Stimulated activated naive CD8-positive, alpha-beta T cell treated with anti-CD3 and anti-CD28 coated beads, Interleukin-15, Interleukin-2, amounts not matched to agents 100 ng/mL and 50 ng/mL, for 24 hours (primary cell): ENCODE measurements around the gene TYMP.
"Not testable (repeated sequence)": the region's sequence is repeated elsewhere in the genome, so short reads cannot be mapped to it uniquely, and the experiment has no call there.

Experiments used
- H3K27ac Mint-ChIP-seq: one replicate; pipeline ENCODE4 v1.8.0; 2021; ENCODE audit warnings: mild to moderate bottlenecking, mixed read lengths
- H3K27me3 Mint-ChIP-seq: one replicate; pipeline ENCODE4 v1.8.0; 2021; ENCODE audit warnings: mixed read lengths
- H3K36me3 Mint-ChIP-seq: one replicate; pipeline ENCODE4 v1.8.0; 2021; ENCODE audit warnings: low read depth, mixed read lengths
- H3K4me1 Mint-ChIP-seq: one replicate; pipeline ENCODE4 v1.8.0; 2021; ENCODE audit warnings: low read depth, mixed read lengths
- H3K4me3 Mint-ChIP-seq: one replicate; pipeline ENCODE4 v1.8.0; 2021; ENCODE audit warnings: mild to moderate bottlenecking, mixed read lengths
- H3K9me3 Mint-ChIP-seq: one replicate; pipeline ENCODE4 v1.8.0; 2021; ENCODE audit warnings: mixed read lengths

Gene TYMP

DNA sequence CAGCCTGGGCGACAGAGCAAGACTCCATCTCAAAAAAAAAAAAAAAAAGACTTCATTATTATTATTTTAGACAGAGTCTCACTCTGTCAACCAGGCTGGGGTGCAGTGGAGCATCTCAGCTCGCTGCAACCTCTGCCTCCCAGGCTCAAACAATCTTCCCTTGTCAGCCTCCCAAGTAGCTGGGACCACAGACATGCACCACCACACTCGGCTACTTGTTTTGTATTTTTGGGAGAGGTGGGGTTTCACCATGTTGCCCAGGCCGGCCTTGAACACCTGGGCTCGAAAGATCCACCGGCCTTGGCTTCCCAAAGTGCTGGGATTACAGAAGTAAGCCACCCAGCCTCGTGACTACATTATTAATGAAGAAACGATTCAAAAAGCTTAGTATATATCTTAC lies 5.3 kb upstream of the TYMP start:
- no peaks in the 10 kb centered on the region for H3K27me3 Mint-ChIP-seq
- no peak overlapping the region for H3K27ac Mint-ChIP-seq
- H3K9me3 Mint-ChIP-seq = no peaks in the 10 kb centered on the region
- H3K4me3 Mint-ChIP-seq = no peak overlapping the region
- H3K4me1 Mint-ChIP-seq = peaks cover 64% of the 10 kb centered on the region
- H3K36me3 Mint-ChIP-seq = no peaks in the 10 kb centered on the region

- H3K36me3 Mint-ChIP-seq, H3K27me3 Mint-ChIP-seq, H3K9me3 Mint-ChIP-seq: not testable (repeated sequence)
- H3K4me1 Mint-ChIP-seq = peaks cover 53% of the 10 kb centered on the region
- peak overlapping the region; percentile 92 for H3K4me3 Mint-ChIP-seq
- H3K27ac Mint-ChIP-seq = peak overlapping the region; percentile 86
Observed at GRCh38 chr22:50533856-50534711, 4.3 kb upstream of the TYMP start.

GRCh38 chr22:50532824-50533796 lies 3.3 kb upstream of the TYMP start:
- Mint-ChIP-seq H3K36me3 (peaks cover 5% of the 10 kb centered on the region), H3K4me3 (peak overlapping the region; percentile 92), H3K4me1 (peaks cover 53% of the 10 kb centered on the region), H3K9me3 (no peaks in the 10 kb centered on the region), H3K27ac (peak overlapping the region; percentile 86), H3K27me3 (no peaks in the 10 kb centered on the region)

DNA sequence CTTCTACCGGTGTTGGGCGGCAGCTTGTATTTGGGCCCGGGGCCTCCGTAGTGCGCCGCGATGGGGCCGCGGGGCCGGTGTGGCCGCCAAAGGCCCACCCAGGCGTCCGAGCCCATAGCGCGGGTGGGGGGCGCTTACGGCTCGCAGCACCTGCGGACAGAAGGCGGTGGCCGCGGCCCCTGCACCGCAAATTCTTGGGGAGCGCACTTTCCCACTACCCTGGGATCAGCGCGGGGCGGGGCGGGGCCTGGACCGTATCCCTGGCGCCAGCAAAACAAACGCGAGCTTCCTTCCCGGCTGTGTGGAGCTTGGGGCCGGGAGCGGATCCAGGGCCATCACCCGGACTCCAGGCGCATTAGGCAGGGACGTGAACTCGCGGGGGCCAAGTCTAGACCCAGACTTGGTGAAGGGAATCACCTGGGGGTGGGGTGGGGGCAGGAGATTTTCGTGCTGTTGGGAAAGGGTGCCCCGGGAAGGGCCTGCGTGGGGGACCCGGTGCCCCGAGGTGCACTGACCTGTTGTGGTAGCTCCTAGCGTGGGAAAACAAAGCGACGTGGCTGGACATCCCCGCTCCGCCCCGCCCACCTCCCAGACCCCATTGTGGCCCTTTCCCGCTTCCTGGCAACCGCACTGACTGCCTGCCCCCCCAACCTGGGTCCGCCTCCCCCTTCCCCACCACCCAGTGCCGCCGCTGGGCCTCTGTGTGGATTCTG lies 2.3 kb upstream of the TYMP start:
- H3K4me3 Mint-ChIP-seq = peak overlapping the region; percentile 92
- peaks cover 53% of the 10 kb centered on the region for H3K4me1 Mint-ChIP-seq
- peaks cover 13% of the 10 kb centered on the region for H3K36me3 Mint-ChIP-seq
- H3K27me3 Mint-ChIP-seq = no peaks in the 10 kb centered on the region
- H3K9me3 Mint-ChIP-seq = no peaks in the 10 kb centered on the region
- peak overlapping the region; percentile 96 for H3K27ac Mint-ChIP-seq

DNA sequence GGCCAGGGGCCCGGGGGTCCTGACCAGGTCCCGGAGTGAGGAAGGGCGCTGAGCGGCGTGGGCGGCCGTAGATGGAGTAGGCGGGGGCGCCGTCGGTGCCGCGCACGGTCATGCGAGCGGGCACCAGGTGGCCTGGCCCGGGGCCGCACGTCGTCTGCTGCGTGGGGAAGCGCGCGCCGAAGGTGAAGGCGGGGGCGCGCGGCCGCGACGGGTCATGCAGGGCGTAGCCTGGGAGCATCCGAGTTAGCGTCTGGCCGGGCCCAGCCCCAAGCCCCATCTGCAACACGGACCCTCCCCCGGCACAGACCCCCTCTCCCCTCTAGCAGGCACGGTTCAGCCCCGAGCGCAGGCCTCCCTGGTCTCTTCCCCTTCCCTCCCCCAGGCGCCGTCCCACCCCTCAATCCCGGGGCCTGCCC lies 1.7 kb upstream of the TYMP start:
- peaks cover 51% of the 10 kb centered on the region for H3K4me1 Mint-ChIP-seq

GRCh38 chr22:50530877-50531545 lies 1.2 kb upstream of the TYMP start:
- peak overlapping the region; percentile 96 for H3K27ac Mint-ChIP-seq

More for the DNA sequence above, 1.7 kb upstream of the TYMP start:
- Mint-ChIP-seq H3K27me3 (no peaks in the 10 kb centered on the region), H3K4me3 (peak overlapping the region; percentile 92), H3K27ac (peak overlapping the region; percentile 96), H3K9me3 (no peaks in the 10 kb centered on the region), H3K36me3 (peaks cover 15% of the 10 kb centered on the region)

GRCh38 chr22:50530580-50530876 lies 716 bp upstream of the TYMP start:
- Mint-ChIP-seq H3K4me3 (peak overlapping the region; percentile 92), H3K27ac (peak overlapping the region; percentile 96), H3K27me3 (no peaks in the 10 kb centered on the region), H3K36me3 (peaks cover 15% of the 10 kb centered on the region), H3K9me3 (no peaks in the 10 kb centered on the region), H3K4me1 (peaks cover 47% of the 10 kb centered on the region)

More at GRCh38 chr22:50530877-50531545, 1.2 kb upstream of the TYMP start:
- peaks cover 47% of the 10 kb centered on the region for H3K4me1 Mint-ChIP-seq
- no peaks in the 10 kb centered on the region for H3K27me3 Mint-ChIP-seq
- peak overlapping the region; percentile 92 for H3K4me3 Mint-ChIP-seq
- H3K36me3 Mint-ChIP-seq = peaks cover 15% of the 10 kb centered on the region
- H3K9me3 Mint-ChIP-seq = no peaks in the 10 kb centered on the region

DNA sequence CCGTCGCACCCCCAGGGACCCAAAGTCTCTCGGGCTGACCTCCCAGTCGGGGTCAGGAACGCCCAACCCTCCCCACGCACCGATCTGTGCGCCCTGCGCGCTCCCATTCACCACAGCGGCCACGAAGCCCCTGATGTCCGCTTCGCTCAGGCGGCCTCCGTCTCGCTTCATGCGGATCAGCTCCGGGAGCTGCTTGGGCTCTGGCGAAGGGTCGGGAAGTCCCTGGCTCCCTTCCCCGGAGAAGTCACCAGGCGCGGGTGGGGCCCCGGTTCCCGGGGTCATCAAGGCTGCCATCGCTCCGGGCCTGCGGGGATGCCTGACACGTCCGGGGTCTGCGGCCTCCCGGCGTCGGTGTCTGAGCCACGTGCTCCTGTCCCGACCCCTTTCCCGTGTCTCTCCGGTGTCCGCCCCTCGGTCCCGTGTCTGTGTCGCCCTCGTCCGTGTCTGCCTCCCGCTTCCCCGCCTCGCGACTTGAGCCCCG lies 356 bp downstream of the TYMP start:
- Mint-ChIP-seq H3K4me1 (peaks cover 45% of the 10 kb centered on the region), H3K36me3 (peaks cover 20% of the 10 kb centered on the region), H3K27me3 (no peaks in the 10 kb centered on the region), H3K9me3 (no peaks in the 10 kb centered on the region), H3K27ac (peak overlapping the region; percentile 58), H3K4me3 (peak overlapping the region; percentile 84)

DNA sequence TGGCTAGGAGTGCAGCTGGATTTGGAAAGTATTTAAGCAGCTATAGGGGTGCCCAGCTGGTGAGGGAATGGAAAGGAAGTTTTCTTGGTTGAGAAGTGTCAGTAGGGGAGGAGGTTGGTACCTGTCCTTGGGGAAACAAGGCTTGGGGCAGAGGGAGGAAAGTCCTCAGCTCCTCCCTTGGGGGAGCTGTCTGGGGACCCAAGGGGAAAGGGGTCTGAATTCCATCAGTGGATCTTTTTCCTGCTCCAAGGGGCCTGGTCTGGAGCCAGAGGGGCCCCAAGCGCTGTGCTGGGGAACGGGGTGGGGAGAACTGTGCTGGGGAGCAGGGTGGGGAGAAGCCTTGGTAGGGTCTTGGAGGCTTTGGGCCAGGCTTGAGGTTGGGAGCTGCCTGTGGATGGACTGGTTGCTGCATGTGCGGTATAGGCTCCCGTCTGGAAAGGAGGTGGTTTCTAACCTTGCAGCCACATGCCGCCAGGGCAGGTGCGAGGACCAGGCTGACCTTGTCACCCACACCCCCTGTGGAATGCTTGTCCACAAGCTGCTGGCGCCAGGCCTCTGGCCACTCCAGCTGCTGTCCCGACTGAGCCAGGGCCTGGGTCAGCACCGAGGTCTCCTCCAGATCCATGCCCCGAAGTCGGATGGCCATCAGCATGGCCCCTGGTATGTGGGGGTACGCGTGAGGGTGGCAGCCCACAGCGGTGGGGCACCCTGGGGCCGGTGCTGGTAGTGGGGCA lies 963 bp downstream of the TYMP start:
- Mint-ChIP-seq H3K4me1 (peaks cover 41% of the 10 kb centered on the region), H3K27me3 (no peaks in the 10 kb centered on the region)

DNA sequence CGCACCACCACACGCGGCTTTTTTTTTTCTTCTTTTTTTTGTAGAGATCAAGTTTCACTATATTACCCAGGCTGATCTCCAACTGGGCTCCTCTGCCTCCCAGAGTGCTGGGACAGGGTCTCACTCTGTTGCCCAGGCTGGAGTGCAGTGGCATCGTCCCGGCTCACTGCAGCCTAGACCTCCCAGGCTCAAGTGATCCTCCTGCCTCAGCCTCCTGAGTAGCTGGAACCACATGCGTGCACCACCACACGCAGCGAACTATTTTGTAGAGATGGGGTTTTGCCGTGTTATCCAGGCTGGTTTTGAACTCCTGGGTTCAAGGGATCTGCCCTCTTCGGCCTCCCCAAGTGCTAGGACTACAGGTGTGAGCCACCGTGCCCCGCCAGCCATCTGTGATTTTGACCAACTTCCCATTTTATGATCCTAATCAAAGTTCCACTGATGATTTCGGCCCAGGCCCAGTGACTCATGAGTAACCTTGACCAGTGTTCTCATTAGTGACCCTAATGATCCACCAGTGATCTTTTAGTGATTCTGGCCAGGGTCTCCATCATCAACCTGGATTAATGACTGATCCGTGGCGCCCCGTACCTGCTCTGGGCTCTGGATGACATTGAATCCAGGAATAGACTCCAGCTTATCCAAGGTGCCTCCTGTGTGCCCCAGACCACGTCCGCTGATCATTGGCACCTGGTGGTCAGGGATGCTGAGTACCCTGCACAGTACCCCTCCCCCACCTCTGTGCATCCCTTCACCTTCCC lies 1.7 kb downstream of the TYMP start:
- H3K9me3 Mint-ChIP-seq = no peaks in the 10 kb centered on the region
- H3K27ac Mint-ChIP-seq = peak overlapping the region; percentile 87
- H3K36me3 Mint-ChIP-seq = peaks cover 23% of the 10 kb centered on the region
- peaks cover 33% of the 10 kb centered on the region for H3K4me1 Mint-ChIP-seq
- no peaks in the 10 kb centered on the region for H3K27me3 Mint-ChIP-seq
- peak overlapping the region; percentile 84 for H3K4me3 Mint-ChIP-seq

More for the DNA sequence above, 963 bp downstream of the TYMP start:
- Mint-ChIP-seq H3K4me3 (peak overlapping the region; percentile 84), H3K36me3 (peaks cover 23% of the 10 kb centered on the region), H3K27ac (peak overlapping the region; percentile 40), H3K9me3 (no peaks in the 10 kb centered on the region)

- peaks cover 26% of the 10 kb centered on the region for H3K4me1 Mint-ChIP-seq
- no peaks in the 10 kb centered on the region for H3K27me3 Mint-ChIP-seq
- H3K27ac Mint-ChIP-seq = peak overlapping the region; percentile 87
- H3K4me3 Mint-ChIP-seq = peak overlapping the region; percentile 84
- H3K9me3 Mint-ChIP-seq = no peaks in the 10 kb centered on the region
- peaks cover 23% of the 10 kb centered on the region for H3K36me3 Mint-ChIP-seq
Observed at GRCh38 chr22:50526834-50527801, 2.7 kb downstream of the TYMP start.

DNA sequence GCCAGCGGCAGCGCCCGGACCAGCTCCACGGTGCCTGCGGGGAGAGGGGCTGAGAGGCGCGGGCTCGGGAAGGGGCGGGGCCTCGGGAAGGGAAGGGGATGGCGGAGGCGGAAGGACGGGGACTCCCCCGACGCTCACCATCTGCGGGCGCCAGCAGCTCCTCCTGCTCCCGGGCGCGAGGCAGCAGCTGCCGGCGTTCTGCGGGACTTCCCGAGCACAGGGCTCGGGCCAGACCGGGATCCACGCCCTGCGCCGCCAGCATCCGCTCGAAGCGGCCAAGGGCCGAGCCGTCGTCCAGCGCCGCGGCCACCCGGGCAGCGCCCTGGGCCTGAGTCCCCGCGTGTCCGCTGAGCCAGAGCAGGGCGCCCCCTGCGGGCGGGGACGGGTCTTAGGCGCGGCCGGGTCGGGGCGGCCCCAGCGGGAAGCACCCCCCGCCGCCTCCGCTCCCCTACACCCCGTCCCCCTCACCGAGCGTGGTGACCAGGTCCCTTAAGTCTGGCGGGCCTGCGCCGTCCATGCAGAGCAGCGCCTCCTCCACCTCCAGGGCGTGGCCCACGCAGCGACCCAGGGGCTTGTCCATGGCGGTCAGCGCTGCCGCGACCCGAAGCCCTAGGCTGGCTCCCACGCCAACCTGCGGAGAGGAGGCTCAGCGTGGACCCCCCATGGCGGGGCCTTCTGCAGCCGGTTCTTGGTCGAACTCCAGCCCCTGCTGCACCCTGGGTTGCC lies 3.5 kb downstream of the TYMP start:
- H3K4me3 Mint-ChIP-seq = peak overlapping the region; percentile 84
- peaks cover 23% of the 10 kb centered on the region for H3K36me3 Mint-ChIP-seq
- no peaks in the 10 kb centered on the region for H3K9me3 Mint-ChIP-seq

More for the DNA sequence above, 3.5 kb downstream of the TYMP start:
- Mint-ChIP-seq H3K27me3 (no peaks in the 10 kb centered on the region), H3K4me1 (peaks cover 26% of the 10 kb centered on the region), H3K27ac (peak overlapping the region; percentile 87)
